HG03575 (cell line): ENCODE measurements around the gene FUT1.
"Not testable (repeated sequence)": the region's sequence is repeated elsewhere in the genome, so short reads cannot be mapped to it uniquely, and the experiment has no call there.

Experiments used
- ATAC-seq: cut with Tn5 transposase; IDR thresholded peaks from one replicate; pipeline ENCODE4 v1.9.1; 2021; ENCODE audit not compliant: unreplicated experiment, insufficient number of reproducible peaks, low FRiP score; ENCODE audit errors: extremely low read depth

Gene FUT1

DNA sequence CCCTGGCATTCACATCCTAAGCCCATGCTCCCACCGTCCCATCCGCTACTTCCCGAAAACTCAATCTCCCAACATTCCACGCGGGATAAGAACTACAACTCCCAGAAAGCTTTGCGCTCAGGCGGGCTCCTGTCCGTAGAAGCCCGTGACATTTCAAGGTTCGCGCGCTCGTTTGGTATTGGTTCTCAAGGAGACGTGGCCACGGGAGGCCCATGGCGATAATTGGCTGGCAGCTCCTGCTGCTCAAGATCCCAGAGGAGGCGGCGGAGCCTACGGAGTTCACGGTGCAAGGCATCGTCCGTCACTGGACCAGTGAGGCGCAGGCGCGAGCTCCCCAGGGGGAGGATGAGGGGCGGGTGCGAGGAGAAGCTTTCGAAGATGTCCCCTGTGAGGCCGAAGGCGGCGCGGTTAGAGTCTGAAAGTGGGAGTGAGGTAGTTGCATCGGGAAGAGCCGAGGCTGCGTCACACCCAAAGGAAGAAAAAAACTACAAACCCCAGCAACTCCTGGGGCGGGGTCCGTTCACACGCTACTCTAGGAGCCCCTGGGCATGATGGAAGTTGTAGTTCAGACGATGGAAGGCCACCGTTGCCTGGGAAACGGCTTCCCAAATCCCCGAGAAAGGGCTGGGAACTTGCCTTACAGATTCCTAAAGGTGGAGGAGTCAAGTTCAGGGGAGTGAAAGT lies 31.7 kb downstream of the FUT1 start:
- ATAC-seq = peak; percentile 55

DNA sequence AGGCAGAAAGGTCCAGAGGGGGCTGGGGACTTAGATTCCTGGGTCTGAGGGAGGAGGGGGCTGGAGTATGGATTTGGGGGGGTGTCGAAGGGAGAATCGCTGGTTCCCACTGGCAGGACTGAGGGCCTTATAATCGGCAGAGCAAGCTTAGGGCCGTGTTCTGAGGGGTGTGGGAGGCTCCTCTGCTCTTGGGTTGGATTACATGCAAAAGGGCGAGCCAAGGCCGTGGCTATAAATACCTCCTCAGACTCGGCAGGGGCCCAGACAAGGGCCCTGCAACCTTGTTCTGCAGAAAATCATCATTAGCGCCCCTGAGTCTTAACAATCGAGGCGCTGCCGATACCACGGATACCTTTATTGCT lies 32.2 kb downstream of the FUT1 start:
- ATAC-seq = no peak

GRCh38 chr19:48719263-48720171 lies 32.9 kb downstream of the FUT1 start, which contains the start of gene MAMSTR:
TSS of gene MAMSTR (minus strand) at chr19:48719725. CDS start at chr19:48719031, 694 bp downstream.
- no peak for ATAC-seq

GRCh38 chr19:48718711-48719231 lies 33.7 kb downstream of the FUT1 start:
- ATAC-seq = no peak

DNA sequence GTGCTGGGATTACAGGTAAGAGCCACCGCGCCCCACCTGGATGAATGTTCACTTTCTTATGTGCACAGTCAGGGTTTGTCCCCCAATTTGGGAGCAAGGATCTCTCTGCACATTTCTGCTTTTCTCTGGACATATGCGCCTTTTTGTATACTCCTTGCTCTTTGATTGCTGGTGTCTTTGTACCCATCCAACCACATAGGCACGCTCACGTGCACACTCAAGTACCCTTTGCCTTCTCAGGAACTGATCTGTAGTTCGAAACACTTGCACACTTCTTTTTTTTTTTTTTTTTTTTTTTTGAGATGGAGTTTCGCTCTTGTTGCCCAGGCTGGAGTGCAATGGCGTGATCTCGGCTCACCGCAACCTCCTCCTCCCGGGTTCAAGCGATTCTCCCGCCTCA lies 34.3 kb downstream of the FUT1 start:
- ATAC-seq = not testable (repeated sequence)

GRCh38 chr19:48716562-48717291 lies 35.7 kb downstream of the FUT1 start:
- no peak for ATAC-seq

DNA sequence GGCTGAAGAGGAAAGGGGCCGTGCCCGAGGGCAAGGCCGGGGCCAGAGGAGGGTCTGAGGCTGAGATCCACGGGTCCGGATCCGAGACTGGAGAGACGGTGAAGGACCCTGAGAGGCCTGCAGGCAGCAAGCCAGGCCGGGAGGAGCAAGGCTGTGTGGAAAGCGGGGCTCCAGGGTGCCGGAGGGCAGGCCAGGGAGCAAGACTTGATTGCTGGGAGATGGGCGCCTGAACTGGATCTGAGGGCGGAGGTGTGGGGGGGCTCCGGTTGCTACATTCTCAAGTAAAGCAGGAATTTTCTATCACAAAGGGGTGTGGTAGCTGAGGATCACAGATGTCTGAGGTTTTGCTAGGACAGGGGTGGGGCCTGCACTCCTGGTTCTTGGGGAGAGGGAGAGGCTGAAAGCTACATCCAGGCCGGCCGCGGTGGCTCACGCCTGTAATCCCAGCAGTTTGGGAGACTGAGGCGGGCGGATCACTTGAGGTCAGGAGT lies 36.7 kb downstream of the FUT1 start:
- no peak for ATAC-seq

DNA sequence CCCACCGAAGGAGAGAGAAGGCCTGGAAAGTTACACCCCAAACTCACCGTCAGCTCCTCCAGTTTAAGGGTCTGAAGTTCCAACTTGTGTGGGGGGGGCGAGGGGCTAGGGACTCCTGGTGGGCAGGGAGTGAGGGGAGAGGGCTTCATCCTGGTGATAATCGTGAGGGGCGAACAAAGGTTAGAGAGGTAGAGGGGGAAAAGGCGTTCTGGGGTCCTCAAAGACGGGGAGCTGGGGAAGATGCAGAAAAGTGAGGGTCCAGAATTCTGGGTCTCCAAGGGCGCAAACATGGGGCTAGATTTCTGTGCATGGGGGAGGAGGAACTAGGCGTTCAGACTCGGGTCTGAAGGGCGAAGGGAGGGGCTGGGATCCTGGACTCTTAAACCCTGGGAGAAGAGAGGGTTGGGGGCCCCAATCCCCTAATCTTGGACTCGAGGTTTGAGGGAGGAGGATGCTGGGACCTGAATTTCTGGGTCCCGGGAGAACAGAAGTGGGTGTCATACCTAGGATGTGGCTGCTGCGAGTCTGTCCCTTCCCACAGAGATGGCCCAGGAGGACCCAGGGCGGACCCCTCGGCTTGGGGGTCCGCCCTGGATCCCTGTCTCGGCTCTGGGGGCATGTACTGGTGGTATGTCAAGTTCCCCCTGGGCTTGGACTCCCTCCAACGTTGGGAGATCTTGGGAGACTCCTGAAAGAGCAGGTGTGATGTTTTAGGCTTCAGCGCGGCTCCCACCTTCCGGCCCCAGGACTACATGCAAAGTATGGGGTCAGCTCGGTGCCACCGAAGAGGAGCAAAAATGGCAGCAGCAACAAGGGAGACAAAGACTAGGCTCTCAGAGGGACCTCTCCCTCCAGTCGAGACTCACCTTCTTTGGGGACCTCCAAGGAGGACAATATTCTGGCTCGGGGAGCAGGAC lies 37.4 kb downstream of the FUT1 start:
- ATAC-seq = no peak

DNA sequence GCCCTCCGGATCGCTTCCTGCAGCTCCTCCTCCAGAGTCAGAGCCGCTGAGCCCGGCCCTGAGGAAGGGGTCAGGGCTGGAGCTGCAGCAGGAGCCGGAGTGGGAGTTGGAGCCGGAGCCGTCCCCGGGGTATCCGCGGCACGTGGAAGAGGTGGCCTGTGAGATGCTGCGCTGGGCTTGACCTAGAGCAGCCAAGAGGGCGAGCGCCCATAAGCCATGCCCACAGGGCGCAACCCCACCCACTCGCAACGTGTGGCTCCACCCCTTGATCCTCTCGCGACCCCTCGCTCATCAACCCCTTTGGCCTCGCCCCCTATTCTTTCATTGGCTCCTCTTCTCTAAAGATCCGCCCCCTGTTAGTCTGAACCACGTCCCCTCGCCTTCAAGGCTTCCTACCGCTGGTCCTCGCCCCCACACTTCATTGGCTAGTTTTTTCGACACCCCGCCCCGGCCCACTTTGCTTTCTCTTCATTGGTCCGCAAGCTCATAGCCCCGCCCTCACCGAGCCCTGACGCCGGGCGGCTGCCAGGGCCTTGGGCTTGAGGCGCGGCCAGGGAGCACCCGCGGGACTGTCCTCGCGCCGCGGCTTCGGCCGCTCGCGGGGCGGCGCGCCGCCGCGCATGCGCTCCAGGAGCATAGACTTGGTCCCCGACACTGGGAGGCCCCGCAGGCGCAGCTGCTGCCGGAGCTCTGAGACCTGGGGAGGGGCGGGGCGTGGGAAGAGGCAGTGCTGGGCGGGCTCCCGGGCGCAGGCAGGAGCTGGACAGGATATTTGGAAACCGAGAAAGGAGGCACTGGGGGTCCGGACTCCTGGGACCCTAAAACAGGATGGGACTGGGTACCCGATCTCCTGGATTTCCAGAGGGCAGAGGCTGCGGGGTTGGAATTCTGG lies 38.3 kb downstream of the FUT1 start:
- ATAC-seq = peak; percentile 66

- no peak for ATAC-seq
Observed at GRCh38 chr19:48713041-48713863, 39.2 kb downstream of the FUT1 start.

GRCh38 chr19:48711106-48711662 lies 41.3 kb downstream of the FUT1 start:
- no peak for ATAC-seq

- no peak for ATAC-seq
Observed at GRCh38 chr19:48708471-48708870, 44.0 kb downstream of the FUT1 start.

- ATAC-seq = no peak
Observed at GRCh38 chr19:48705431-48705830, 47.0 kb downstream of the FUT1 start.

- ATAC-seq = no peak
Observed at GRCh38 chr19:48703316-48703715, 49.1 kb downstream of the FUT1 start.

GRCh38 chr19:48702701-48703100 lies 49.7 kb downstream of the FUT1 start:
- no peak for ATAC-seq

- no peak for ATAC-seq
Observed at GRCh38 chr19:48698046-48698445, 54.4 kb downstream of the FUT1 start.
